Omental fat pad (tissue), 4 donors: ENCODE data around the gene ZNRF3. TPM values are rescaled to one million over a fixed set of nuclear protein-coding genes. Genes with fewer than 3 reads are reported as not detected.
"Not testable (repeated sequence)": the region's sequence is repeated elsewhere in the genome, so short reads cannot be mapped to it uniquely, and the experiment has no call there.

Experiments used
- ATAC-seq: fragments of 150-250 bp; one replicate; pipeline ENCODE4 v1.9.1; 2016; ENCODE audit warnings: mild to moderate bottlenecking, moderate library complexity; ENCODE audit not compliant: low FRiP score
- DNase-seq: peaks from one replicate; pipeline ENCODE4 v3.0.0-alpha.2; 2019; ENCODE audit warnings: low spot score
- total RNA-seq, 4 donors: library from RNA; depleted of rRNA; stranded (reverse); fragments of >200 nt; gene quantifications; one replicate each; pipeline ENCODE4 v1.1.0, GENCODE V29; 2016
- TF ChIP-seq, protein P1 (sequence below), 3 donors: fragments of 450-650 bp; IDR thresholded peaks; one replicate each; pipeline ENCODE4 v1.5.1; 2016 to 2017; ENCODE audit warnings: antibody characterized with exemption in 3 of 3, mild to moderate bottlenecking in 3 of 3, moderate library complexity in 2 of 3

The ZNRF3 gene
- total RNA-seq, 4 donors from 2014 or later = 7.7 to 14.4 (median 8.2) TPM

DNA sequence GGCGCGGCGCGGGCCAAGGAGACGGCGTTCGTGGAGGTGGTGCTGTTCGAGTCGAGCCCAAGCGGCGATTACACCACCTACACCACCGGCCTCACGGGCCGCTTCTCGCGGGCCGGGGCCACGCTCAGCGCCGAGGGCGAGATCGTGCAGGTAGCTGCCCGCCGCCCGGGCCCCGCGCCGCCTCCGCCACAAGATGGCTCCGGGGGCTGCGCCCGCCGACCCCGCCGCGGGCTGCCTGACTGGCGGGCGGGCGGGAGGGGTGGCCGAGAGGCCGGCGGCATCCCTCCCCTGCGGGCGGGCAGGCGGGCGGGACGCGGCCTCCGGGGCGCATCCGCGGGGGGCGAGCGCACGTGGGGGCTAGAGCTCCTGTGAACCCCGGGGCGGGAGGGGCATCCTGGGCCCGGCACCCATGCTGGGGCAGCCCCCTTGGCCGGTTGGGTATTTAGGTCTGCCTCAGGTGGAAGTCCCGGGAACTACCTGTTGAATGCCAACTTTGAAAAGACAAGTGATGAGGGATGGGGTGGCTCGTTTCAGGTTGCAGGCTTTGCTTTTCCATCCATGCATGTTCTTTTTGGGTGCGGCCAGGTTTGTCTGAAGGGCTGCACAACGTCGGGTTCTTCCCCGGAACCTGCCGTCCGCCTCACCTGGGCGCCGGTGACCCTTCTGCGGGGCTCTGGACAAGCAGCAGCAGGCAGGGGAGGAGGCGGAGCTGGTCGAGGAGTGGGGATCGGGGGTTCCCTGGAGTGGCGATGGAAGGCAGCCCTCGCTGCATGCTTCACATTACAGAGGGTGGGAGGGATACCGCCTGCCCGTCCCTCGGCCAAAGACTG is 760 bp downstream of the ZNRF3 start:
- TF ChIP-seq, protein P1, sequence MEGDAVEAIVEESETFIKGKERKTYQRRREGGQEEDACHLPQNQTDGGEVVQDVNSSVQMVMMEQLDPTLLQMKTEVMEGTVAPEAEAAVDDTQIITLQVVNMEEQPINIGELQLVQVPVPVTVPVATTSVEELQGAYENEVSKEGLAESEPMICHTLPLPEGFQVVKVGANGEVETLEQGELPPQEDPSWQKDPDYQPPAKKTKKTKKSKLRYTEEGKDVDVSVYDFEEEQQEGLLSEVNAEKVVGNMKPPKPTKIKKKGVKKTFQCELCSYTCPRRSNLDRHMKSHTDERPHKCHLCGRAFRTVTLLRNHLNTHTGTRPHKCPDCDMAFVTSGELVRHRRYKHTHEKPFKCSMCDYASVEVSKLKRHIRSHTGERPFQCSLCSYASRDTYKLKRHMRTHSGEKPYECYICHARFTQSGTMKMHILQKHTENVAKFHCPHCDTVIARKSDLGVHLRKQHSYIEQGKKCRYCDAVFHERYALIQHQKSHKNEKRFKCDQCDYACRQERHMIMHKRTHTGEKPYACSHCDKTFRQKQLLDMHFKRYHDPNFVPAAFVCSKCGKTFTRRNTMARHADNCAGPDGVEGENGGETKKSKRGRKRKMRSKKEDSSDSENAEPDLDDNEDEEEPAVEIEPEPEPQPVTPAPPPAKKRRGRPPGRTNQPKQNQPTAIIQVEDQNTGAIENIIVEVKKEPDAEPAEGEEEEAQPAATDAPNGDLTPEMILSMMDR (IDR thresholded peaks at IDR 0.05) = no peak
- peak; percentile 41 for ATAC-seq
- DNase-seq = no peak

DNA sequence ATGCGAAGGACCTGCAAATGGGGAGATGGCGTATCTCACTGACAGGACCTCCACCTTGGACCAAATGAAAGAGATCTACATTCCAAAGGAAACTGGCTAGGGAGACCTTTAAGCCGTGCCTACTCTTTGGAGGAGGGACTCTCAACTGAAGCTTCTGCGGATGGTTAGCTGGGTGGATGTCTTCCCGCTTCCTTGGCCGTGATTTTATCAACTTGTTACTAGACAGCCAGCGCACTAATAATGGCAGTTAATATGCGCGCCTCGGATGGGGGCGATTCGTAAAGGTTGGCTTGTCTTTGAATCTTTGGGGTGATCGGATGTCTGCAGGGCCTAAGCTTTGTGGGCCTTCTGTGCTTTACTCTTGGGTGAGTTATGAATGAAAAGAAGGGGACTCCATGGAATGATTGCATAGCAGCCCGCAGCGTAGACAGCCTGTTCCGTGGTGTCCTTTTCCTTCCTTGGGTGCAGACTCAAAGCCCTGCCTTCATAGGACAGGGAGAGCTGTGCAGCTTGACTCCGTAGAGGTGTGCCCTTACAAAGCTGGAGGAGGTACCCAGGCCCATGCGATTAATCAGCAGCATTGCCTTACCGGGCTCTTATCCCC is 1.5 kb downstream of the ZNRF3 start:
- TF ChIP-seq, protein P1 (IDR thresholded peaks at IDR 0.05) = no peak
- ATAC-seq (no peak), DNase-seq (no peak)

DNA sequence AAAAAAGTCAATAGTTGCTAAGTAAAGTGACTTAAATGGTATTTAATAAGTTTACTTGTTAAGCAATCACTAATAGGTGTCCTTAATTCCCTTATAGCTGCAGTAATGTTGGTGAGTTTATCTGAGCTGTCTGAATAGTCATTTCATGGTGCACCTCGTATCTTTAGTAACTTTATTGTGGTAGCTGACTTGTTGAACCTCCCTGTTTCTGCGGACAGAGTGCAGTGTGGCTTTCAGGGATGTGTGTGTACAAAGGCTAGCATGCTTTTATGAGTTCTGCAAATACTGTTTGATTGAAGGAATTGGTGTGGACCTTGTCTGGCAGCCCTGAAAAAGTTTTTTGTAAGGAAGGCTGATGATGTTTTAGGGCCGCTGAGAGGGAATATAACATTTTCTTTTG is 2.6 kb downstream of the ZNRF3 start:
- ATAC-seq (no peak), DNase-seq (no peak)
- TF ChIP-seq, protein P1 (IDR thresholded peaks at IDR 0.05) = no peak

DNA sequence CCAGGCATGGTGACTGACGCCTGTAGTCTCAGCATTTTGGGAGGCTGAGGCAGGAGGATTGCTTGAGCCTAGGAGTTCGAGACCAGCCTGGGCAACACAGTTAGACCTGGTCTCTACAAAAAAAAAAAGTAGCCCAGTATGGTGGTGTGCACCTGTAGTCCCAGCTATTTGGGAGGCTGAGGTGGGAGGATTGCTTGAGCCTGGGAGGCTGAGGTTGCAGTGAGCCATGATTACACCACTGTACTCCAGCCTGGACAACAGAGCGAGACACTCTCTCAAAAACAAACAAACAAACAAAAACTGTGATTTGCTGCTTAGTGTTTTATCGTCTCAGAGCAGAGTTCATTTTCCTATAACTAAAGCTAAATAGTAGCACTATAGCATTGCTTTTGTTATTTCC is 3.3 kb downstream of the ZNRF3 start:
- DNase-seq, ATAC-seq: not testable (repeated sequence)

DNA sequence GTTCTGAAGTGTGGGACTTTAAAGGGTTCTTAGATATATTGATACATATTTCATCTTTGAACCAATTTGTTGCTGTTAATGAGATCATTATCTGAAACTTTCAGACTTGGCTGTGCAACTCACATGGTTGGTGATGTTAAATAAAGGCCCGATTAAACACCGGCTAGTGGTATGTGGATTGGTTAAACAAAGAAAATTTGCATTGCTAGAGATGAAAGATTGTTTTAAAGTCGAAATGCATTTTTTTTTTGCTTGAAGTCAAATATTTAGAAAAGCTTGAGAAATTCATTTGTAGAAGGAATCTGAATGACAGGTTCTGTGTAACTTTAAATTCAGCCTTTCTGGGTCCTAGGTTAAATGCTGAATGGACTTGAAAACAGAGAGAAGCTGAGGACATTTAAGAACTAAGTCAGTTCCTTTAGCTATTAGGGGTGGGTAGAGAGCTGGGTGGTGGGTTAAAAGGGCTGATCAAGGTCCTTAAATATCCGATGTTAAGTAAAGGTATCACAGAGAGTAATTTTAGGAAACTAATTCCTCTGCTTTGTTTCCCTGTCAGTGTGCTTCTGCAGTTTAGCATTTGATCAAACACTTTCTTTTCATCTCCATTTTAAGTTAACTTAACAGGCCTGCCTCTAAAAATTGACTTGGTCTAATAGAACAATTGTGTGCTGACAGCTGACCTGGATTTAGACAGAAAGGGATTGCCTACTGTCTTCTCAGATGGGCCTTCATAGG is 4.5 kb downstream of the ZNRF3 start:
- TF ChIP-seq, protein P1 (IDR thresholded peaks at IDR 0.05) = no peak
- no peak for ATAC-seq
- no peak for DNase-seq

DNA sequence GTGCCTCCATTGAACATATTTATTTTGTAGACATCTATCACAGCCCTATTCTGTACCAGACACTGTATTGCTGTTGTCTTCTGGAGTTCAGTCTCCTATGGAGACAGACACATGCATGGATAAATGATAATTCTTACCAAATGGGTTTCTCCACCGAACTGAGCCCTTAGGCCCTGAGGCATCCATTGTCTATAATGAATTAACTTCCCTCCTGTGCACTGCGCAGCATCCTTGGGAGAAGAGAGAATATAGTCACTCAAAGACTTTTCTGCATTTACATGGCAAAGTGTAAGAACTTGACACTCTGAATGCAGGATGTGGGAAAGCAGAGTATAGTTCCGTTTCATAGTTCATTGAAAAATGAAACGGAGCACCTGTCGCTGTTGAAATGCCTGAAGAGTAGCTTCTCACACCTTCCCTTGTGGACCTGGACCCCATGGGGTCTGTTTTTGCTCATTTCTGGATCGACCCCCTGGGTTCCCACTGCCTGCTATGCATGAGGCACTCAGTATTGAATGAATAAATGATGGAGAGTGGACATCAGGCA is 6.2 kb downstream of the ZNRF3 start:
- DNase-seq = no peak
- ATAC-seq = no peak
- TF ChIP-seq, protein P1 (IDR thresholded peaks at IDR 0.05) = no peak

DNA sequence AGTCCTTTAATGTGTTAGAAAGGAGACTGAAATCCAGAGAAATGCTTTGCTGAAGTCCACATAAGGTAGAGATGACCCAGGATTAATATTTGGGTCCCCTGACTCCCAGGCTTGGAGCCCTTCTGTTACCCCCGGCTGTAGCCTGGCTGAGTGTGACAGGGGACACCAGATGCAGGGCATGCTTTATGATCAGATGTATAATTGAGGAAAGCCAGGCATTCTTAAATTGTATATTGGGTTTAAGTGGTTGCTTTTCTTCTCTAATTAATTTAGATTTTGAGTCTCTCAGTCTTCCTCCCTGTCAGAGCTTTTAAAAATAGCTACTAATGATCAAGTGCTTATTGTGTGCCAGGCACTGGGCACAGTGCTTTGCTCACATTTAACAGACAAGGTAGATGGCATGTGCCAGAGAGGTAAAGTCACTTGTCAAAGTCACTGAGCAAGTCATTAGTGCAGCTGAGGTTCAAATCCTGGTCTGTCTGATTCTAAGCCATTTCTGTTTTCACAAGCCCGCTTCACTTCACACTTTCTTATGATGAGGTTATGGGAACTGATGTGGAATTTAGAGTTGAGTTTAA is 7.9 kb downstream of the ZNRF3 start:
- TF ChIP-seq, protein P1 (IDR thresholded peaks at IDR 0.05) = no peak
- no peak for DNase-seq
- ATAC-seq = no peak
